22Rv1 (cell line): ENCODE measurements around the gene WDR27.

ENCODE experiments used
- H3K27ac ChIP-seq: fragments of 450-650 bp; 2 replicates; pipeline ENCODE4 v1.5.1; 2017
- ZFX ChIP-seq: fragments of 450-650 bp; IDR thresholded peaks from 2 replicates; pipeline ENCODE4 v1.6.1; 2017; ENCODE audit warnings: antibody characterized with exemption, borderline replicate concordance
- TF ChIP-seq, protein P1 (sequence below): fragments of 450-650 bp; IDR thresholded peaks from 2 replicates; pipeline ENCODE4 v1.5.1; 2017; ENCODE audit warnings: mild to moderate bottlenecking

Gene WDR27

DNA sequence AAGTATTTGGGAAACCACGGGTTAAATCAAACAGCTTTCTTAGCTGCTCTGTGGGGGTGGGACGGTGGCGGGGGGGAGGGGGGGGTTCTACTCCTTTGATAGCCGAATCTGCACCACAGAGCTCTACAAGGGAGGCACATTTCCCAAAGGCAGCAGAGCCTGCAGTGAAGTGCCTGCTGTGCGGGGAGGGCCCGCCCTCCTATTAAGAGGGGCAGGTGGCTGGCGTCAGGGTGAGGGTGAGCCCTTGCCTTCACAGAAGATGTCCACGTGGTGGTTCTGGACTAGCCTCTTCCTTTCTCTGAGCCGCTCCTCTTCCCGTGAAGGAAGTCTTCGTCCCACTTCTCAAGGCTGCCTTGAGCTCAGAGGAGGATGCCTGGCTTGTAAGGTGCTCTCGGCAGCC, 273.3 kb downstream of the WDR27 start:
- no peak overlapping the region for H3K27ac ChIP-seq
- TF ChIP-seq, protein P1, sequence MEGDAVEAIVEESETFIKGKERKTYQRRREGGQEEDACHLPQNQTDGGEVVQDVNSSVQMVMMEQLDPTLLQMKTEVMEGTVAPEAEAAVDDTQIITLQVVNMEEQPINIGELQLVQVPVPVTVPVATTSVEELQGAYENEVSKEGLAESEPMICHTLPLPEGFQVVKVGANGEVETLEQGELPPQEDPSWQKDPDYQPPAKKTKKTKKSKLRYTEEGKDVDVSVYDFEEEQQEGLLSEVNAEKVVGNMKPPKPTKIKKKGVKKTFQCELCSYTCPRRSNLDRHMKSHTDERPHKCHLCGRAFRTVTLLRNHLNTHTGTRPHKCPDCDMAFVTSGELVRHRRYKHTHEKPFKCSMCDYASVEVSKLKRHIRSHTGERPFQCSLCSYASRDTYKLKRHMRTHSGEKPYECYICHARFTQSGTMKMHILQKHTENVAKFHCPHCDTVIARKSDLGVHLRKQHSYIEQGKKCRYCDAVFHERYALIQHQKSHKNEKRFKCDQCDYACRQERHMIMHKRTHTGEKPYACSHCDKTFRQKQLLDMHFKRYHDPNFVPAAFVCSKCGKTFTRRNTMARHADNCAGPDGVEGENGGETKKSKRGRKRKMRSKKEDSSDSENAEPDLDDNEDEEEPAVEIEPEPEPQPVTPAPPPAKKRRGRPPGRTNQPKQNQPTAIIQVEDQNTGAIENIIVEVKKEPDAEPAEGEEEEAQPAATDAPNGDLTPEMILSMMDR: no peak
- TF ChIP-seq ZFX: no peak

GRCh38 chr6:169427856-169428255, 274.0 kb downstream of the WDR27 start:
- TF ChIP-seq, protein P1: no peak
- no peak for TF ChIP-seq ZFX
- no peak overlapping the region for H3K27ac ChIP-seq

DNA sequence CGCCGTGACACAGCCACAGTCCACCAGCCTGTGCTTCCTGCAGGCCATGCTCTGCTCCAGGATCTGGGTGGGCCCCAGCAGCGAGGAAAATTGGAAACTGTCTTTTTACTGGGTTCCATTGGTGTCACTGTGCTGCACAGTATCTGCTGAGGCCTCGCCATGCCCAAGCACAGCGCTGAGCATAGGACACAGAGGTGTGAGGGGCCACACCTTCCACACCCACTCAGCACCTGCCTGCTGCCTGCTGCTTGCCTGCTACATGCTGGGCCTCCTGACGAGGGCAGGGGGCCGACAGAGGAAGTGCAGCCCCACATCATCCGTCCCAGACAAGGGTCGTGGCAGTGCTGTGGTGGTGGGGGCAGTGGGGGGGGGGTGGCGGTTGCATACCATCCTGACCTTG, 275.2 kb downstream of the WDR27 start:
- TF ChIP-seq, protein P1: no peak
- no peak for TF ChIP-seq ZFX
- H3K27ac ChIP-seq: no peak overlapping the region

- no peak for TF ChIP-seq ZFX
- TF ChIP-seq, protein P1: no peak
- H3K27ac ChIP-seq: no peak overlapping the region
Measured at GRCh38 chr6:169425628-169426370, 276.0 kb downstream of the WDR27 start.

DNA sequence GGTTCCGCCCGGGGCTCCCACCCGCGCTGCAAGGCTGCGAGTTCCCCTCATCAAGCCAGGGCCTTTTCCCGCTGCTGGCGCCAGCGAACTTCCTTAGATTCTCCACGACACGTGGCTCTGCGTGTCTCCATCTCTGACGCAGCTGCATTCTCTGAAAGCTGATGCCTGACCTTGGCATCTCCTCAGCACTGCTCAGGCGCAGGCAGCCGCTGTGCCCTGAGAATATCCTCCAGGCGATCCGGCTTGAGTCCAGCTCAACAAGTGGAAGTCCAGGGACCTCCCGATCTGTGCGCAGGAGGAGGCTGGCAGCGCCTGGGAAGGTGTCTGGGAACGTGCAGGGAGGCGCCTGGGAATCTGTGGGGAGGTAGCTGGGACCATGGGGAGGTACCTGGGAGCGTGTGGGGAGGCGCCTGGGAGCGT, 277.0 kb downstream of the WDR27 start:
- TF ChIP-seq, protein P1: no peak
- TF ChIP-seq ZFX: no peak
- H3K27ac ChIP-seq: peak overlapping the region; percentile 46; the same call in 1 of the 2 replicates

DNA sequence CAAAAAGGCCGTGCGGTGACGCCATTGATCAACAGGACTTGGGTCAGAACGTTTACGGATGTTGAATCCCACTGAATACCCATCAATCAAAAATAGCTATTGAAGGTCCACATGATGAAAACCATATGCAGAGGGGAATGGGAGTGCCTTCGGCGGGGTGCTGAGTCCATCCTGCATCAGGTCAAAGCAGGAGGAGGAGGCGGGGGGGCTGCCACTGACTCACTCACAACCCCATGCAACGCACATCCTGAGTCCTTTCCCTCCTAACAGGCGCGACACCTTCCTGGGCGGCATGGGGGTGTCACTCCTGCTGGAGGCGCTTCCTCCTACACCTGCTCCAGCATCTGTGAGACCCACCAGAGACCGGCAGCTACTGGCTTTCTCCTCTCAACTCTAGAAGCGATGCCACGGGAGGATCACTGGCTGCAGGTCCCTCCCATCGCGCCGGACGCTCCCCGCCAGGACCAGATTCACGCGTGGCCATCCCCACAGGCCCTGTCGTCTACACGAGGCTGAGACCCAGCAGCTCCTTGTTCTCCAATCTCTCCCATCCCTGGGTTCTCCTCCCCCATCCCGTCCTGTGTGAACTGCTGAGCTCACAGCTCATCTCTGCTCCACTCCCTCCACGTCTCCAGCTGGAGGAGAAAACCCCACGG, 277.6 kb downstream of the WDR27 start:
- TF ChIP-seq, protein P1: no peak
- peak overlapping the region; percentile 46; the same call in 1 of the 2 replicates for H3K27ac ChIP-seq

DNA sequence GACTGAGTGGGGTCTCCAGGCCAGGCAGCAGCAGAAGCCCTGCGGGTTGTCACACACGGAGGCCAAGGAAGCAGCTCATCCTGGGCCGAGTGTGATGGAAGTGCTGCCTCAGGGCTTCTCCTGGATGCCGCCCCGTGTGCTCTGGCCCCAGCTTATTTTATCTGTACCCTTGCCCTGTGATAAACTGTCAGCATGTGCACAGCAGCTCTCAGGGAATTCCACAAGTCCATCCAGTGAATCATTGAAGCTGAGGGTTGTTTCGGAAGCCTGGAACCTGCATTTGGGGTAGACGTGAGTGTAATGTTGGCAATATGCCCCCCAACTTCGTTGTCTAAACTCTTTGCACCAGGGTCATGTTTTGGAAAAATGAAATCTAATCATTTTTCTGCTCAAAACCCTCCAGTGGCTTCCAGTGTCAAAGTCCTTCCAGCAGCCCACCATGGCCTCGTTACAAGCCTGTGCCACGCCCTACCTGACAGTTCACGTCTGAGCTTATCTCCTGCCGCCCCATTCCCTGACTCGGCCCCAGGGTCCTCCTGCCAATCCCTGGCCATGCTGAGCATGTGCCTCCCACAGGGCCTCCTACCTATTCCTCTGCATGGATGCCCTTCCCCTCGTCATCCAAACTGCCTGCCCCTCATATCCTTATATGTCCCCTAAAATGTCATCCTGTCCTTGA, 280.1 kb downstream of the WDR27 start:
- H3K27ac ChIP-seq: no peak overlapping the region
- no peak for TF ChIP-seq ZFX
